Measurements from ENCODE around the gene FAM186B. TPM values are rescaled to one million over a fixed set of nuclear protein-coding genes. Genes with fewer than 3 reads are reported as not detected.

The FAM186B gene
- total and polyA plus RNA-seq, 2 of the 13 experiments (the other 11 are each of a cell fraction or from before 2014, with no cell fraction given): 0.07 to 0.20 TPM

DNA sequence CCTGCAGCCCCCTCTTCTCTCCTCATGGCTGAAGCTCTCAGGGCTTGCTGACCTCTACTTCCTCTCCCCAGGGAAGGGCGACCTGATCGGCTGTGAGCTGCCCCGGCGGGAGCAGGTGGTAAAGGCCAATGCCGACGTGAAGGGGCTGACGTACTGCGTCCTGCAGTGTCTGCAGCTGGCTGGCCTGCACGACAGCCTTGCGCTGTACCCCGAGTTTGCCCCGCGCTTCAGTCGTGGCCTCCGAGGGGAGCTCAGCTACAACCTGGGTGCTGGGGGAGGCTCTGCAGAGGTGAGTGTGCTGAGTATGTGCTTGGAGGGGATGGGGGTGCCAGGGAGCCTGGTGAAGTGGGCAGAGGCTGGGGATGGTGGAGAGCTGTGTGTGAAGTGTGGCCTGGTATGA, 51.2 kb downstream of the FAM186B start:
- in situ Hi-C loops (cut with HindIII; ENCODE audit: extremely low pct_ligation_motif_present, low pct_unique_long_range_greater_than_20kb): no loop called here
- ATAC-seq (no peak), FAIRE-seq (no peak), DNase-seq (ENCODE audit: low spot score) (no peak)
- peaks cover 47% of the 10 kb centered on the region for H3K4me1 ChIP-seq (ENCODE audit: insufficient read depth, low read length)
- H3K4me3 ChIP-seq (replicated peaks in 1 of 3; ENCODE audit: insufficient read depth in 1 of 3, low read depth in 2 of 3, low read length in 3 of 3): no peak overlapping the region
- no peaks in the 10 kb centered on the region for H4K20me1 ChIP-seq (ENCODE audit: insufficient read depth, low read length)
- H3K36me3 ChIP-seq (replicated peaks in 1 of 2; ENCODE audit: control insufficient read depth in 1 of 2, insufficient read depth in 2 of 2, low read length in 2 of 2): peaks cover 4 to 10% of the 10 kb centered on the region in 2 experiments; a peak in 4 of 5 replicates
- intact Hi-C loops (cut with micrococcal nuclease; ENCODE audit: unreplicated experiment): no loop called here
- CTCF ChIA-PET (ENCODE audit: low intra/inter-chr PET ratio, low total read pairs): interaction anchor here (1.1 to 1.3 kb wide), 2 partner anchors 17 to 26 kb away, joined by 4 to 5 read pairs; no protein-coding TSS in a partner anchor
- TF ChIP-seq, protein P1, sequence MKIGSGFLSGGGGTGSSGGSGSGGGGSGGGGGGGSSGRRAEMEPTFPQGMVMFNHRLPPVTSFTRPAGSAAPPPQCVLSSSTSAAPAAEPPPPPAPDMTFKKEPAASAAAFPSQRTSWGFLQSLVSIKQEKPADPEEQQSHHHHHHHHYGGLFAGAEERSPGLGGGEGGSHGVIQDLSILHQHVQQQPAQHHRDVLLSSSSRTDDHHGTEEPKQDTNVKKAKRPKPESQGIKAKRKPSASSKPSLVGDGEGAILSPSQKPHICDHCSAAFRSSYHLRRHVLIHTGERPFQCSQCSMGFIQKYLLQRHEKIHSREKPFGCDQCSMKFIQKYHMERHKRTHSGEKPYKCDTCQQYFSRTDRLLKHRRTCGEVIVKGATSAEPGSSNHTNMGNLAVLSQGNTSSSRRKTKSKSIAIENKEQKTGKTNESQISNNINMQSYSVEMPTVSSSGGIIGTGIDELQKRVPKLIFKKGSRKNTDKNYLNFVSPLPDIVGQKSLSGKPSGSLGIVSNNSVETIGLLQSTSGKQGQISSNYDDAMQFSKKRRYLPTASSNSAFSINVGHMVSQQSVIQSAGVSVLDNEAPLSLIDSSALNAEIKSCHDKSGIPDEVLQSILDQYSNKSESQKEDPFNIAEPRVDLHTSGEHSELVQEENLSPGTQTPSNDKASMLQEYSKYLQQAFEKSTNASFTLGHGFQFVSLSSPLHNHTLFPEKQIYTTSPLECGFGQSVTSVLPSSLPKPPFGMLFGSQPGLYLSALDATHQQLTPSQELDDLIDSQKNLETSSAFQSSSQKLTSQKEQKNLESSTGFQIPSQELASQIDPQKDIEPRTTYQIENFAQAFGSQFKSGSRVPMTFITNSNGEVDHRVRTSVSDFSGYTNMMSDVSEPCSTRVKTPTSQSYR (CRISPR knock-in tag; IDR thresholded peaks at IDR 0.05; ENCODE audit: borderline replicate concordance): no peak
- peak; percentile 87 for TF ChIP-seq AGO2 (optimal IDR thresholded peaks at IDR 0.05; ENCODE audit: low read depth, low read length)
- H3K27ac ChIP-seq (ENCODE audit: extremely low read length, insufficient read depth, low read length): no peak overlapping the region
- H3K9me3 ChIP-seq (ENCODE audit: low read length): no peaks in the 10 kb centered on the region
- H2AFZ ChIP-seq (ENCODE audit: low read length): no peak overlapping the region
- POLR2A ChIA-PET: interaction anchor here (1.9 kb wide), 1 partner anchor 187 kb away, joined by 6 read pairs; the partner anchor contains the start of gene SPATS2
- BruUV-seq (replicated peaks): no TSS peak
- WGBS (ENCODE audit: low lambda C conversion rate): 93% methylated on average over 9 of the region's 15 CpGs
- H3K79me2 ChIP-seq (ENCODE audit: insufficient read depth, low read length): no peaks in the 10 kb centered on the region
- H3K27me3 ChIP-seq (ENCODE audit: control insufficient read depth in 1 of 2, insufficient read depth in 2 of 2, low read length in 2 of 2): no peaks in the 10 kb centered on the region
- H3K4me2 ChIP-seq (ENCODE audit: low read depth, low read length): no peak overlapping the region
- no peak overlapping the region for H3K9ac ChIP-seq (ENCODE audit: insufficient read depth, low read depth, low read length)

DNA sequence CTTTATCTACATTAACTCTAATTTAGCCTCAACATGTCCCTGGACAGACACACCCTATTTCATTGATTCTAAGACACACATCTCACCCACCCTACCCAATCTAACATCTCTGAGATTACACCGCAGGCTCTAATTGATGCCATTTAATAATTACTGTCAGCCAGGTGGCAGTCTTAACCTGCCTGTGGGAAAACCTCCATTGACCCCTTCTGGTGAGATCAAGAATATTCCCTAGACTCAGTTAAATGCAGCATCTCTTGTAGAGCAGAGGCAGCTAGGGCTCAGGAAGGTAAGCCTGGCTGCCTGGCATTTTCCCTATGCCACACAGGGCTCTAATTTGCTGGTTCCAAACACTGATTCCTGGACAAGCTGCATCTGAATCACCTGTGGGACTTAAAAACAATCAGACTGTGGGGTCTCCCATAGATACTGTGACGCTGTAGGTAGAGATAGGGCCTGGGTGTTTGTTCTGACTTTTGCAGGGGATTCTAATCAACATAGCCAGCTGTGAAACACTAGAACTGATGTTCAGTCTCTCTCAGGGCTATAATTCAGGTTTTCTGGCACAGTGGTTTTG, 51.8 kb downstream of the FAM186B start:
- H3K27me3 ChIP-seq (ENCODE audit: control insufficient read depth in 1 of 2, insufficient read depth in 2 of 2, low read length in 2 of 2): no peaks in the 10 kb centered on the region
- H3K4me3 ChIP-seq (replicated peaks in 1 of 3; ENCODE audit: insufficient read depth in 1 of 3, low read depth in 2 of 3, low read length in 3 of 3): no peak overlapping the region
- no peaks in the 10 kb centered on the region for H4K20me1 ChIP-seq (ENCODE audit: insufficient read depth, low read length)
- peaks cover 2 to 3% of the 10 kb centered on the region in 2 experiments; a peak in 2 of 5 replicates for H3K36me3 ChIP-seq (replicated peaks in 1 of 2; ENCODE audit: control insufficient read depth in 1 of 2, insufficient read depth in 2 of 2, low read length in 2 of 2)
- POLR2A ChIA-PET: interaction anchor here (1.9 kb wide), 1 partner anchor 187 kb away, joined by 6 read pairs; the partner anchor contains the start of gene SPATS2
- no TSS peak for BruUV-seq (replicated peaks)
- H3K9ac ChIP-seq (ENCODE audit: insufficient read depth, low read depth, low read length): no peak overlapping the region
- FAIRE-seq (peak; percentile 85), DNase-seq (ENCODE audit: low spot score) (peak; percentile 58), ATAC-seq (peak; percentile 58)
- no peak overlapping the region for H2AFZ ChIP-seq (ENCODE audit: low read length)
- in situ Hi-C loops (cut with HindIII; ENCODE audit: extremely low pct_ligation_motif_present, low pct_unique_long_range_greater_than_20kb): no loop called here
- H3K9me3 ChIP-seq (ENCODE audit: low read length): no peaks in the 10 kb centered on the region
- intact Hi-C loops (cut with micrococcal nuclease; ENCODE audit: unreplicated experiment): loop anchor here (1.0 kb wide), 1 partner anchor 27 kb away; no protein-coding TSS in a partner anchor
- WGBS (ENCODE audit: low lambda C conversion rate): 62% methylated on average over 2 of the region's 2 CpGs
- H3K4me1 ChIP-seq (ENCODE audit: insufficient read depth, low read length): peaks cover 47% of the 10 kb centered on the region
- CTCF ChIA-PET (ENCODE audit: low intra/inter-chr PET ratio, low total read pairs): interaction anchor here (1.1 to 1.3 kb wide), 2 partner anchors 16 to 27 kb away, joined by 4 to 5 read pairs; no protein-coding TSS in a partner anchor
- no peak overlapping the region for H3K27ac ChIP-seq (ENCODE audit: extremely low read length, insufficient read depth, low read length)
- no peak overlapping the region for H3K4me2 ChIP-seq (ENCODE audit: low read depth, low read length)
- no peaks in the 10 kb centered on the region for H3K79me2 ChIP-seq (ENCODE audit: insufficient read depth, low read length)
- TF ChIP-seq, protein P2, sequence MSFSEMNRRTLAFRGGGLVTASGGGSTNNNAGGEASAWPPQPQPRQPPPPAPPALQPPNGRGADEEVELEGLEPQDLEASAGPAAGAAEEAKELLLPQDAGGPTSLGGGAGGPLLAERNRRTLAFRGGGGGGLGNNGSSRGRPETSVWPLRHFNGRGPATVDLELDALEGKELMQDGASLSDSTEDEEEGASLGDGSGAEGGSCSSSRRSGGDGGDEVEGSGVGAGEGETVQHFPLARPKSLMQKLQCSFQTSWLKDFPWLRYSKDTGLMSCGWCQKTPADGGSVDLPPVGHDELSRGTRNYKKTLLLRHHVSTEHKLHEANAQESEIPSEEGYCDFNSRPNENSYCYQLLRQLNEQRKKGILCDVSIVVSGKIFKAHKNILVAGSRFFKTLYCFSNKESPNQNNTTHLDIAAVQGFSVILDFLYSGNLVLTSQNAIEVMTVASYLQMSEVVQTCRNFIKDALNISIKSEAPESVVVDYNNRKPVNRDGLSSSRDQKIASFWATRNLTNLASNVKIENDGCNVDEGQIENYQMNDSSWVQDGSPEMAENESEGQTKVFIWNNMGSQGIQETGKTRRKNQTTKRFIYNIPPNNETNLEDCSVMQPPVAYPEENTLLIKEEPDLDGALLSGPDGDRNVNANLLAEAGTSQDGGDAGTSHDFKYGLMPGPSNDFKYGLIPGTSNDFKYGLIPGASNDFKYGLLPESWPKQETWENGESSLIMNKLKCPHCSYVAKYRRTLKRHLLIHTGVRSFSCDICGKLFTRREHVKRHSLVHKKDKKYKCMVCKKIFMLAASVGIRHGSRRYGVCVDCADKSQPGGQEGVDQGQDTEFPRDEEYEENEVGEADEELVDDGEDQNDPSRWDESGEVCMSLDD (CRISPR knock-in tag; IDR thresholded peaks at IDR 0.05; ENCODE audit: borderline replicate concordance): no peak
- TF ChIP-seq ZNF354B (CRISPR knock-in tag; IDR thresholded peaks at IDR 0.05) (no peak), SMC3 (IDR thresholded peaks at IDR 0.05; ENCODE audit: low read length) (peak; percentile 61), FOXJ3 (CRISPR knock-in tag; IDR thresholded peaks at IDR 0.05; ENCODE audit: borderline replicate concordance) (no peak), ZNF160 (CRISPR knock-in tag; IDR thresholded peaks at IDR 0.05) (no peak)
- TF ChIP-seq, protein P3, sequence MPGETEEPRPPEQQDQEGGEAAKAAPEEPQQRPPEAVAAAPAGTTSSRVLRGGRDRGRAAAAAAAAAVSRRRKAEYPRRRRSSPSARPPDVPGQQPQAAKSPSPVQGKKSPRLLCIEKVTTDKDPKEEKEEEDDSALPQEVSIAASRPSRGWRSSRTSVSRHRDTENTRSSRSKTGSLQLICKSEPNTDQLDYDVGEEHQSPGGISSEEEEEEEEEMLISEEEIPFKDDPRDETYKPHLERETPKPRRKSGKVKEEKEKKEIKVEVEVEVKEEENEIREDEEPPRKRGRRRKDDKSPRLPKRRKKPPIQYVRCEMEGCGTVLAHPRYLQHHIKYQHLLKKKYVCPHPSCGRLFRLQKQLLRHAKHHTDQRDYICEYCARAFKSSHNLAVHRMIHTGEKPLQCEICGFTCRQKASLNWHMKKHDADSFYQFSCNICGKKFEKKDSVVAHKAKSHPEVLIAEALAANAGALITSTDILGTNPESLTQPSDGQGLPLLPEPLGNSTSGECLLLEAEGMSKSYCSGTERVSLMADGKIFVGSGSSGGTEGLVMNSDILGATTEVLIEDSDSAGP (CRISPR knock-in tag; IDR thresholded peaks at IDR 0.05; ENCODE audit: borderline replicate concordance): no peak
